Putamen (tissue), 1 donor: Measurements from ENCODE around the gene CPOX.
"Not testable (repeated sequence)": the region's sequence is repeated elsewhere in the genome, so short reads cannot be mapped to it uniquely, and the experiment has no call there.

Experiments
- DNase-seq: peaks from one replicate; pipeline ENCODE4 v3.0.0-alpha.2; 2016; ENCODE audit warnings: low spot score

The CPOX gene

DNA sequence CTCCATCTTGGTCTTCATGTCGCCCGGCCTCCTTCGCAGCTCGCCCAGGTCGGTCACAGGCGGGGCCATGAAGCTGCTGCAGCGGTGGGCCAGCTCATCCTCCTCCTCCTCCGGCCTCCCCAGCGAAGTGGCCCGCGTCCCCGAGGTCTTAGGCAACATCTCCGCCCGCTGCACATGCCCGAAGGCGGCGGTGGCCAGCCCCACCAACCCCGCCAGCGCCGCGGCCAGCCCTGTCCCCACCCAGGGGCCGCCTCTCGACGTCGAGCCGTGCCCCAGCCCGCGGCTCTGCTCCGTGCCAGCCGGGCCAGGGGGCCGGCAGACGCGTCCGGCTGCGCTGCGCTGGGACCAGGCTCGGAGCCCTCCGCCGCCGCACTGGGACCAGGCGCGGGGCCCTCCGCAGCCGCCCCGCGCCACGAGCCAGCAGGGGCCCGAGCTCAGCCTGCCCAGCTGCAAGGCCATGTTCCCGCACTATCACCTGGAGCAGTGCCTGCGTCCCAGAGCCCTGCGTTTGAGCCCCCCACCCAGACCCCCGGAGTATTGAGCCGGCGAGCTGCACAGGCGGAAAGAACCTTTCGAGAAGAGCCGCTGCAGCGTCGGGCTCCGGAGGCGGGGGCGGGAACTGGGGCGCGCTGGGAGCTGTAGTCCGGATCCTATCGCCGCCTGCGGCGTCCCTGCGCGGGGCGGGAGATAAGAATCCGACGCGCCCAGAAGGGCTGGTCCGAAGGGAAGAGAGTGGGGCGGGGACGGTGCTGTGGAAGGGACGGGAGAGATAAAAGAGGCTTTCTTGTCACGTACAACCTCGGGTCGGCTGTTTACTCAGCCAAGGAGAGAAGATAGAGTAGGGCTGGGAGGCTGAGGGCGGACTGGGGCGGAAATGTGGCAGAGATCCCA, at the start of gene CPOX:
CPOX (minus strand) TSS at position 566 of the 891 bp plus-strand sequence; CDS start at position 459, 107 bp downstream.
- peak; percentile 94 for DNase-seq

DNA sequence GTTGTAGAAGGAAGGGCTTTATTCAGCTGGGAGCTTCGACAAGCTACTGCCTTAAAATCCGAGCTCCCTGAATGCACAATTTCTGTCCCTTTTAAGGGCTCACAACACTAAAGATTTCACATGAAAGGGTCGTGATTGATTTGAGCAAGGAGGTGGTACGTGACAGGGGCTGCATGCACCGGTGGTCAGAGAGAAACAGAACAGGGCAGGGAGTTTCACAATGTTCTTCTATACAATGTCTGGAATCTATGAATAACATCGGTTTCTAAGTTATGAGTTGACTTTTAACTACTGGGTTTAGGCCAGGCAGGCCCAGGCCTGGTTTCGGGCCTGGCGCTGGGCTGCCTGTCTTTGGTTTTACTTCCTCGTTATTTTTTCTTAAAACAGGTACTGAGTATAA, 49.4 kb upstream of the CPOX start:
- DNase-seq, result not testable (repeated sequence)

DNA sequence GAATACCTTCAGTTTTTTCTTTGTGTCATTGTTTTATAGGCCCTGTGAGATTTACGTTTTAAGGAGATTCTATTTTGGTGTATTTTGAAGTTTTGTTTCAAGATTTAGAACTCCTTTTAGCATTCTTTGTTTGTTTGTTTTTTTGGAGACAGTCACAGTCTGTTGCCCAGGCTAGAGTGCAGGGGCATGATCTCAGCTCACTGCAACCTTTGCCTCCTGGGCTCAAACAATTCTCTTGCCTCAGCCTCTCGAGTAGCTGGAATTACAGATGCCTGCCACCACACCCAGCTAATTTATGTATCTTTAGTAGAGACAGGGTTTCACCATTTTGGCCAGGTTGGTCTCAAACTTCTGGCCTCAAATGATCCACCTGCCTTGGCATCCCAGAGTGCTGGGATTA, 48.3 kb upstream of the CPOX start:
- DNase-seq, result not testable (repeated sequence)

DNA sequence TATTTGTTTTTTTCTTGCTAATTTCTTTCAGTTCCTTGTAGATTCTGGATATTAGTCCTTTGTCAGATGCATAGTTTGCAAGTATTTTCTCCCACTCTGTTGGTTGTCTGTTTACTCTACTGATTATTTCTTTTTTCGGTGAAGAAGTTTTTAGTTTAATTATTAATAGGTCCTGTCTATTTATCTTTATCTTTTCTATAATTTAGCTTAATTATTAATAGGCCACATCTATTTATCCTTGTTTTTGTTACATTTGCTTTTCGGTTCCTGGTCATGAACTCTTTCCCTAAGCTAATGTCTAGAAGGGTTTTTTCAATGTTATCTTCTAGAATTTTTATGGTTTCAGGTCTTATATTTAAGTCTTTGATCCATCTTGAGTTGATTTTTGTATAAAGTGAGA, 45.1 kb upstream of the CPOX start:
- not testable (repeated sequence) for DNase-seq

DNA sequence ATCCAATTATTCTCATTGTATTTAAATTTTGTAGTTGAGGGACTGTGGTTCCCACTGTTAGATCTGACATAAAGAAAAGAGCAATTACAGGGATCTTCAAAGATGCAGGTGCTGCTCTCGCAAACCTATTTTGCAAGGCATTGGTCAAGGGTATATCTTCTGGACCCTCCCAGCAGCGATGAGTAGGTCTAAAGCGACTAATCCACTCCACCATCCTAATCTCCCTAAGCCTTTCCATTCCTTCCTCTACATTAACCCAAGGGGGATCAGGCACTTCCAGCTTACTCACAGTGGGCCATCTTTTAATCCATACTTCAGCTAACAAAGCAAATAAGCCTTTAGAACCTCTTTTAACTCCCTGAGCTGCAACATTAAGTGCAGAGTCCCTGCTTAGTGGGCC, 37.0 kb upstream of the CPOX start:
- no peak for DNase-seq

DNA sequence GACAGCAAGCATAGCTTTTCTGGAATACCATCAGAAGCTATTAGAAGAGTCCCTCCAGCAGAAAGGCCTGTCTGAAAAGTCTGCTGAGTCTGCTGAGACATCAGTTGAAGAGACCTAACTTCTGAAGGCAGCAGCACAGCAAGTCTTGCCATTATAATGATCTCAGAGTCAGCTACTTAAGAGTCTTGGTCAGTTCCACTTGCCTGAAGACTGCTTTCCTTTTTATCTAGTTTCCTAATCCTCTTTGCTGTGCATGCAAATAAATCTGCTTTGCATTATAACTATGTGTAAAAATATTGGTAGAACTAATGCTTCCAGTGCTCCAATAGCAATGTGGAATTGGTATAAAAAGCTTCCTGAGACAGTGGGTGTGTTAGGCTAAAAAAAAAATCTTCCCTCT, 34.9 kb upstream of the CPOX start:
- DNase-seq, result no peak

DNA sequence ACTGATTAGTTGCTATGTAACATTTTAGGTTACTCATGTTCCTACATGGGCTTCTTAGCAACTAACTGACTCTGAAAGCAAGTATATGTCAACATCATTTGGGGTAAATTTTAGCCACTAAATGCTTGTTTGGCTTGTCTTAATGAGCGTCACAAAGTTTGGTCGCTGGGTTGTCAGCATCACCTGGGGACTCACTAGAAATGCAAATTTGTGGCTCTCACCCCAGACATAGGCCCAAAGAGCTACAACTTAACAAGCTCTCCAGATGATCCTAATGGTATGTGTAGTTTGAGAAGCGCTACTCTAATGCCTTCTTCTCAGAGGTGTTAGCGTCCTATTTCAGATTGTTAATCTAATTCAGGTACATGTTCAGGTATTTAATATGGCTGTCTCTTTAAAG, 32.7 kb upstream of the CPOX start:
- DNase-seq, result no peak

DNA sequence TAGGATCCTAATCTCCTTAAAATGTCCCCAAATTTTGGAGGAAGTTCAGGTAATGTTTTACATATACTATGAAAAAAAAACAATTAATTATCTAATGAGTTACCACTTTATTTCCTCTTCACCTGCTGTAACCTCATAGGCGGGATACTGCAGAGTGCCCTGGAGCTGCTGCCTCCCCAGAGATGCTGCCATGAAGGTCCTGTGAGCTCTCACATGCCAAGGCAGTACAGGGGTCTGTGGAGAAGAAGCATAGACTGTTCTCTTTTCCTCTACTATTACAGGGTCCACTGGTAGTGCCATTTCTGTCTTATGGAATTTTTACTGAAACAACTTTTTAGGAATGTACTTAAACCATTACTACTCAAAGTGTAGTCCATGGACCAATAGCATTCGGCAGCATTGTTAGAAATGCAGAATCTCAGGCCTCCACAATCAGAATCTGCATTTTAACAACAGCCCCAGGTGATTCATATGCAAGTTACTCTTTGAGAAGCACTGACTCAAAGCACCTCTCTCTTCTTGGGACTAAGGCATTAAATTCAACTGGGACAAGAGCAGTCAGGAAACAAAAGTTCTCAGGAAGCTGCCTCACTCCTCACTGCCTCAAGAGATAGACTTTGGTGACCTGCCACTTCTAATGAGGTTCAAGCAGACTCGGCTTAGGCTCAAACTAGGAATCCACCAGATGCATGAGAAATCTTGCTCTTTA, 30.3 kb upstream of the CPOX start:
- no peak for DNase-seq

DNA sequence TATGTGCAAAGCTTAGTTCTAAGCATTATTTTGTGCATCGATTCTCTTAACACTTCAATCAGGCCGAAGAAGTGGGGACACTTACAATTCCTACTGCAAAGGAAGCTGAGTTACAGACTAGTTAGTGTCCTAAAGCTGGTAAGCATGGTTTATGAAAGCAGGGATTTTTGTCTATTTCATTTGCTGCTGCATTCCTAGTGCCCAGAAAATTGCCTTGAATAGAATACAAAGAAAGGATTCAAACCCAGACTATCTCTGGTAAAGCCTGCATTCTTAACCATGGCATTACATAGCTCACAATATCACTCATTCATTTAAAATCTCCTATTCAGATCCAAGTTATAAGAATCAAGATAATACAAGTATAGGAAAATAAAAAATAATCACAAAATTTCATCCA, 24.4 kb upstream of the CPOX start:
- DNase-seq, result no peak

DNA sequence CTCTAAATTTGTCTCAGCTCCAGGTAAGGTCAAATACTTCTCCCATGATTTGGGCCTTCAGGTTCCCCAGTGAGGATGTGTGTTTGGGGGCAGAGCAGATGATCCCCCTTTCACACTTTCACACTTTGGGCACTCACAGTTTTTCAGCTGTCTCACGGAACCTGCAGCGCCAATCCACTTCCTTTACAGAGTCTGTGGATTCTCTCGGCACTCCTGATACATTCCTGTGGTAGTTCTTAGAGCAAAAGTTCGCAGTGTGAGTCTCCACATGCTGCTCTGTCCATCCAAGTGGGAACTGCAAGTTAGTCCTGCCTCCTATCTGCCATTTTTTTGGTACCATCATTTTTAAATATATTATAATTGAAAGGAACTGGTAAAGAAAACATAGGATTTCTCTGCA, 20.2 kb upstream of the CPOX start:
- no peak for DNase-seq

DNA sequence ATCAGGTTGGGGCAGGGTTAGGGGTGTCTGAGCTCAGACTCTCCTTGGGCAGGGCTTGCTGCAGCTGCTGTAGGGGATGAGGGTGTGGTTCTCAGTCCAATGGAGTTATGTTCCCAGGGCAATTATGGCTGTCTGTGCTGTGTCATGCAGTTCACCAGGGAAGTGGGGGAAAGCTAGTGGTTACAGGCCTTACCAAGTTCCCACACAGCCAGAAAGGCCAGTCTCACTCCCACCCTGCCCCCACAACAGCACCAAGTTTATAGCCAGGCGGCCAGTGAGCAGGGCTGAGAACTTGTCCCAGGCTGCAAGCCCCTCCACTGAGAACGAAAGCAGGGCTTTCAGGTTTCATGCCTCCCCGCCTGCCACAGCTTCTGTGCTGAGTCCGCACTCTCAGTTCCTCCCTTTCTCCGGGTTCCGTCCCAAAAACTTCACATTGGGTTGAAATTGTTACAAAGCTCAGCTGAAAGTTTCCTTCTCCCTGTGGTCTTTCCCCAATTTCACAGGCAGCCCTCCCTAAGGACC, 19.6 kb upstream of the CPOX start:
- no peak for DNase-seq

DNA sequence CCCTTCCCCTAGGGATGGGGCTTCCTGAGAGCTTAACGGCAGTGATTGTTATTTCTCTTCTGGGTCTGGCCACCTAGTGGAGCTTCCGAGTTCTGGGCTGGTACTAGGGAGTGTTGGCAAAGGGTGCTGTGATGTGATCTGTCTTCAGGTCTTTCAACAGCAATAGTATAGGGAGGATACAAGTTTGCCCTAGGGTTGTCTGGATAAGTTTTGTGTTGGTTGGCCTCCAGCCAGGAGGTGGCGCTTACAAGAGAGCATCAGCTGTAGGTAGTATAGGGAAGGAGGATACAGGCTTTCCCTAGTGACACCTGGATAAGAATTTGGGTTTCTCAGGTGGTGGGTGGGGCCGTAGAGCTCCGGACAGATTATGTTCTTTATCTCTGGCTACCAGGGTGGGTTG, 19.2 kb upstream of the CPOX start:
- no peak for DNase-seq

DNA sequence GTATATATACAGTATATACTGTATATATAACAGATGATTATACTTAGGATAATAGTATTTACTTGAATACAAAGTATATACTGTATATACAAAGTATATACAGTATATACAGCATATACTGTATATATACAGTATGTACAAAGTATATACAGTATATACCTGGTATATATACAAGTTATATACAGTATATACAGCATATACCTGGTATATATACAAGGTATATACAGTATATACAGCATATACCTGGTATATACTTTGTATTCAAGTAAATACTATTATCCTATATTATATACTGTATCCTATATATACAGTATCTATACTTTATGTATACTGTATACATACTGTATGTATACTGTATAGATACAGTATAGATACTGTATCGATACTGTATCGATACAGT, 14.6 kb upstream of the CPOX start:
- no peak for DNase-seq

DNA sequence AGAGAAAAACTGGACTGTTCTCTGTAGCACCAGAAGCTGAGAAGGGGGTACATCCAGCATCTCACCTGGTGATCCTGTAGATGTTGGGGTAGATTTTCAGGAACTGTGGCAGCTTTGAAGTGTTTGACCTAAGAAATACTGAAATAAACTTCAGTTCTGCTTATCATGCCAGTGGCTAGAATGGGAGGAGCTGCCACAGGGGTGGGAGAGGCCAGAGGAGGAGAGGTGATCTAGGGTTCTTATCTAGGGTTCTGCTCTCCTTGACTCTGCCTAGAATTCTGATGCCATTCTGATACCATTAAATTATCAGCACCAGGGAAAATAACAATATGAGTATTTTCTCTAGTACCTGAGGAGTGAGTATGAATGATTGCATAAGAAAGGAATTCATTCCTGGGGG, 10.2 kb upstream of the CPOX start:
- DNase-seq, result no peak

DNA sequence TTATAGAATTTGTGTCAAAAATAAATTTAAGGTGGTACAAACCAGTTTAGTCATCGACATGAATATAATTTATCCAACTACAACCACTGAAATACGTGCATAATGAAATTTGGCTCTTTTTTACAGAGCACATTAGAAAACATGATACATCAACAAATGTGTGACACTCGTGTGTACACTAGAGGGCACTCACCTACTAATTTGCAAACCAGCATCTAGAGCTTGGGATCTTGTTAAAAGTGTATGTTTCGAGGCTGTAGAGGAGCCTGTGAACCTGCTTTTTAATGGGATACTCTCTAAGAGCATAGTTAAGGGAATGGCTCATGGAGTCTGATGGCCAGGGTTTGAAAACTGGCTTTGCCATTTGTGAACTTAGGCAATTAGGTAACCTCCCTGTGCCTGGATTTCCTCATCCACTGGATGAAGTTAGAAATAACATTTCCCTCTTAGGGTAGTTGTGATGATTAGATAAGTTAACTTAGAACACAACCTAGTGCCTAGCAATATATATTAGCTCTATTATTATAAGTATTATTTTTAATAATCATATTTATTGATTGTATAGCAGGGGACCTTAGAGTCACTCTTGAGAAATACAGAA, 8.8 kb upstream of the CPOX start:
- DNase-seq, result no peak

DNA sequence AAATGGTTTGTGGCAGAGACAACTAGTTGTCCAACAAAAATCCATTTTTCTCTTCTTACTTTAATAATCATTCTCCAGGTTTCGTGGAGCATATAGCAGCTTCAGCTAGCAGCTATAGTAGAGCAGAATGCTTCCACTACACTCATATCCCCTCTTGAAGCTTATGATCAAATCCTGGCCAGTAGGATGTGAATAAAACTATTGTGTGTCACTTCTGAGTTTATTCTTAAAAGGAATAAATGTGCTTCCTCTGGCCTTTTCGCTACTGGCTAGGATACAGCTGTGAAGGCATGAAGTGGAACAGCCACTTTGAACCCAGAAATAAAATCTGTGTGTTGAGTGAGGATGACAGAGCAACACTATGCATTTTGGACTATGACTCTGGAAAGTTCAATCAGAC, 7.8 kb upstream of the CPOX start:
- no peak for DNase-seq

DNA sequence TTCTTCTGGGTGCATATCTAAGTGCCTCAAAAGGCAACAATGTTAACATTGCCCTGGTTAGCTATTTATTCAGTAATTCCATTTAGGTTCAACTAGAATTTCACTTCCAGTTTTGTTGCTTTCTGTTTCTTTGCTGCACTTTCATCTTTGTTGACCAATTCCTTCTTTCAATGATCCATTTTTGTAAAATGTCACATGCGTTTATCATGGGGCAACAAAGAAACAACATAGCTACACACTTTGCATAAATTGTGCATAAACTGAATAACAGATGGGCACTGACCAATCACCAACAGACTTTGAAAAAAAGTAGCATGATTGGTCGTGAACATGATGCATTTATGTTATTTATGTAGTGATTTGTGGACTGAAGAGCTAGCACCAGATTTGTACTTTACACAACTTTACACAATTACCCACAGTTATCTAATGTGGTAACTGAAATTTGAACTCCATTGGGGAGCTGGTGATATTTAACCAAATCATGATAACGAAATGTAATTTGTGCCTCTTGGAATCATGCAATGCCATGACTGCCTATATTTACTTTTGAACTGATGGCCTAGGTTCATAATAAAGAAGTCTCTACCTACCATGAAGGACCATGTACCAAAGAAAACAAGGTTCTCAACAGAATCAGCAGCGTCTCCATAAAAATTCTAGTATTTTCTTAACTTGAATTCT, 7.1 kb upstream of the CPOX start:
- no peak for DNase-seq

DNA sequence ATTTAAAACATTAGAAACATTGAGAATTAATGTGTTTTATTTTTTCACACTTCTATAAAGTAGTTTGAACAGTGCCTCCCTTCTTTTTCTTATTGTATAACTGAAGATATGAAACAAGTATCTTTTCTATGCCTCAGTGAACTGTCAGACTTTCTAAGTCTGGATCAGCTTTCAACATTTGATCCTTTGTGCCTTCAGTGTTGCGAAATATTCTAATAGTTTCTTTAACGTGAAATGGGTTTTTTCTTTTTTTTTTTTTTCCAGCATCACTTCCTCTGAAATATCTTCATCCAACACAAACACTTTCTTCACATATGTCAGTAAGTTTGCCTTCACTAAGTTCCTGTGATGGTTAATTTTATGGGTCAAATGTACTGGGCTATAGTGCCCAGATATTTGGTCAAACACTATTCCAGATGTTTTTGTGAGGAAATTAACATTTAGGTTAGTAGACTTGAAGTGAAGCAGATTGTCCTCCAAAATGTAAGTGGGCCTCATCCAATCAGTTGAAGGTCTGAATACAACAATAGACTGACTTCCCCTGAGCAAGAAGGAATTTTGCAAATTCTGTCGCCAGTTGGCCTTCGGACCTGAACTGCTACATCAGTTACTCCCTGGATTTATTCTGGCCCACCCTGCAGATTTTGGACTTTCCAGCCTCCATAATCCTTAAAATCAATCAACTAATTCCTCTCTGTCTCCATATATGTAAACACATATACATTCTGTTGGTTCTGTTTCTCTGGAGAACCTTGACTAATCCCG, 6.4 kb upstream of the CPOX start:
- no peak for DNase-seq

DNA sequence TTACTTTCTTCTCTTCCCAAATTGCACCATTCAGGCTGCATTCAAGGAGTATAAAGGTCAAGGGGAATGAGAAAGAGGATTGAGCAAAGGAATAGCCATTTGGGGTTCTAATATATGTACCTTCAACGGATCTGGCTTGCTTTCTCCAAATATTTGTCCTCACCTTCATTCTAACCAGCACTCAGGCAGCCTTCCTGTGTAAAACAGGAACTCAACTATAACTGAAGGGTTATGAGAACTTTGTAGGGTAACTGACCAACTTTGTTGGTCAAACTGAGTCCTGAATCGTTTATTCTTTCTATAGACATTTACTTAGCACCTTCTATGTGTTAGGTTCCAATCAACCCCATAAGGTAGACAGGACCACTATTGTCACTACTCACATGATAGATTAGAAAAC, 5.1 kb upstream of the CPOX start:
- DNase-seq, result no peak

DNA sequence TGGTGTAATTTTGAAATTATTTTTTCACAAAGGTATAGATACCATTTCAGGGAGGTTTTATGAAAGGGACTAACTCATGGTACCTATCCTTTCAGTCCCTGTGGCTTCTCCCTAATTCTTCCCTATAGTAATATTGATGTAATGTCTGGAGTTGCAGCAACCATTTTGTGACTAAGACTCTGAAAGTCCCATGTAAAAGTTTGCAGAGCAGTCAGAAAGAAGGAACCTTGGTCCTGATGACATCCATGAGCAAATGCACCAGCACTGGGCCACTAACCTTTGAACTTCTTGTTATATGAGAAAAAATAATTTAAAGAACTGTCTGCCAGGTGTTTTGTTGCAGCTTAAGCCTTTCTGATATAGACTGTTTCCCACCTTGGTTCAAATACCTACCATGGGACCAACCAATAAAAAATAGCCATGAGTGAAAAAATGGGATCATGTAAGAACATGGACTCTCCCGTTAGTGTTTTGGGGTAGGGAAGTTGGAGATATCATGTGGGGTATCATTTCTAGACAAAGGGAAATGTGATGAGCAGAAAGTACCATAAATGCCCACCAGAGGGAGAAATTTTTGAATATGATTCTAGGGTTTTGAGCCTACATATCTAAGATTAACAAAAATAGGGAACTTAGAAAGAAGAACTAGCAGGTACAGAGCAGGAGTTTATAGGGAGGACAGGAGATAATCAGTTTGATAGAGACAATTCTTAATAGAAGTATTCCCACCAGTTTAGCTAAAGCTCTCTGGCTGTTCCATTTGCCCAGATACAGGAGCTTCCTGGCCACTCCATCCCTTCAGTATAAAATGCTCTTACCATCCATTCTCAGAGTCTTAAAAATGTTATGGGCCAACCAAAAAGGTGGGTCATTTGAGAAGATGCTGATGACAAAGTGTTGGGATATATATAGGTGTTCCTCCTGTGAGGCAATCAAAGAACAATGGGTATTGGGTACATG, 3.4 kb upstream of the CPOX start:
- DNase-seq, result no peak
